KG1 (cell line): Measurements from ENCODE around the gene WDR38.

Experiments used
- DNase-seq: peaks from one replicate; lab custom pipeline; 2025; lab: John Stamatoyannopoulos, UW

WDR38 gene

GRCh38 chr9:124858330-124859046 lies 5.2 kb downstream of the WDR38 start:
- no peak for DNase-seq

- DNase-seq, result no peak
These were observed 6.7 kb downstream of the WDR38 start for GRCh38 chr9:124859803-124860581.

- no peak for DNase-seq
These were observed 7.5 kb downstream of the WDR38 start for GRCh38 chr9:124860582-124861341.

- peak; percentile 91 for DNase-seq
These were observed 8.3 kb downstream of the WDR38 start, which contains the start of the genes ARPC5L and RPL35 for GRCh38 chr9:124861342-124862229. Gene ARPC5L, plus strand, starts transcription at chr9:124862130. Its CDS starts 7,161 bp downstream, at chr9:124869291. Gene RPL35, minus strand, starts transcription at chr9:124861957. Its CDS starts 45 bp downstream, at chr9:124861912.

GRCh38 chr9:124863371-124863871 lies 10.2 kb downstream of the WDR38 start:
- no peak for DNase-seq

- peak; percentile 48 for DNase-seq
These were observed 15.5 kb downstream of the WDR38 start for GRCh38 chr9:124868511-124869465.

GRCh38 chr9:124869466-124869985 lies 16.3 kb downstream of the WDR38 start:
- no peak for DNase-seq

GRCh38 chr9:124869986-124870560 lies 16.8 kb downstream of the WDR38 start:
- DNase-seq, result peak; percentile 58

GRCh38 chr9:124870723-124871122 lies 17.5 kb downstream of the WDR38 start:
- DNase-seq, result no peak

GRCh38 chr9:124871156-124871561 lies 17.9 kb downstream of the WDR38 start:
- DNase-seq, result no peak

- no peak for DNase-seq
These were observed 20.4 kb downstream of the WDR38 start for GRCh38 chr9:124873664-124874063.

GRCh38 chr9:124875501-124875900 lies 22.2 kb downstream of the WDR38 start:
- no peak for DNase-seq

- DNase-seq, result no peak
These were observed 23.9 kb downstream of the WDR38 start for GRCh38 chr9:124877021-124877782.

- DNase-seq, result no peak
These were observed 24.8 kb downstream of the WDR38 start for GRCh38 chr9:124878021-124878420.

- no peak for DNase-seq
These were observed 25.3 kb downstream of the WDR38 start for GRCh38 chr9:124878518-124878917.

- no peak for DNase-seq
These were observed 26.0 kb downstream of the WDR38 start for GRCh38 chr9:124879226-124879625.

- no peak for DNase-seq
These were observed 27.2 kb downstream of the WDR38 start for GRCh38 chr9:124880501-124880900.

GRCh38 chr9:124881138-124881743 lies 28.0 kb downstream of the WDR38 start:
- DNase-seq, result no peak
